NCI-H82 treated with DMSO at 0.1 percent for 48 hours (cell line): ENCODE results near the gene CUX1.
"Not testable (repeated sequence)": the region's sequence is repeated elsewhere in the genome, so short reads cannot be mapped to it uniquely, and the experiment has no call there.

Experiments used
- DNase-seq: peaks from one replicate; lab custom pipeline; 2025; ENCODE audit not compliant: unreplicated experiment; lab: John Stamatoyannopoulos, UW

Gene CUX1

GRCh38 chr7:101817471-101818286 lies at the start of gene CUX1:
Gene CUX1, plus strand, starts transcription at chr7:101817626. Its CDS starts 14 bp downstream, at chr7:101817640.
- no peak for DNase-seq

DNA sequence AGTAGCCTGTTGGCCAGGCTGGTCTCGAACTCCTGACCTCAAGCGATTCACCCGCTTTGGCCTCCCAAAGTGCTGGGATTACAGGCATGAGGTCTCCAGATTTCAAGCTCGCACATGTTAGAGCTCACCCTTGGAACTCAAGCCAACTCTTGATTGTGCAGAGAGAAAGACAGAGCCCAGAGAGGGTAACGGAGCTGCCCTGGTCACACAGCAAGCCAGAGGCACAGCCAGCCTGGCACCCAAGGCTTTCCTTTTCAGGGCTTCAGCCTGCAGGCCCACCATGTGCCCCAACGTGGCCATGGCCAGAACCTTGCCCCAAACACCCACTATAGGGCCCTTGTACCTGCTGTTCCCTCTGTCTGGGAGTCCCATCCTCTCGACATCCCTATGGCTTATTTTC lies 49.1 kb upstream of the CUX1 start:
- DNase-seq = no peak

DNA sequence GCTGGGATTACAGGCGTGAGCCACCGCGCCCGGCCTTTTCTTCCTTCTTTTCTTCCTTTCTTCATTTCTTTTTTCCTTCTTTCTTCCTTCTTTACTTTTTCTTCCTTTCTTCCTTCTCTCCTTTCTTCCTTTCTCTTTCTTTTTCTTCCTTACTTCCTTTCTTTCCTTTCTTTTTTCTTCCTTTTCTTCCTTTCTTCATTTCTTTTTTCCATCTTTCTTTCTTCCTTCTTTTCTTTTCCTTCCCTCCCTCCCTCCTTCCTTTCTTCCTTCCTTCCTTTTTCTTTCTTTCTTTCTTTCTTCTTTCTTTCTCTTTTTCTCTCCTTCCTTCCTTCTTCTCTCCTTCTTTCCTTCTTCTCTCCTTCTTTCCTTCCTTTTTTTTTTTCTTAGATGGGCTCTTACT lies 47.0 kb upstream of the CUX1 start:
- no peak for DNase-seq

GRCh38 chr7:101772508-101773211 lies 44.8 kb upstream of the CUX1 start:
- no peak for DNase-seq

GRCh38 chr7:101775181-101775580 lies 42.2 kb upstream of the CUX1 start:
- DNase-seq = no peak

GRCh38 chr7:101778026-101778580 lies 39.3 kb upstream of the CUX1 start:
- DNase-seq = no peak

DNA sequence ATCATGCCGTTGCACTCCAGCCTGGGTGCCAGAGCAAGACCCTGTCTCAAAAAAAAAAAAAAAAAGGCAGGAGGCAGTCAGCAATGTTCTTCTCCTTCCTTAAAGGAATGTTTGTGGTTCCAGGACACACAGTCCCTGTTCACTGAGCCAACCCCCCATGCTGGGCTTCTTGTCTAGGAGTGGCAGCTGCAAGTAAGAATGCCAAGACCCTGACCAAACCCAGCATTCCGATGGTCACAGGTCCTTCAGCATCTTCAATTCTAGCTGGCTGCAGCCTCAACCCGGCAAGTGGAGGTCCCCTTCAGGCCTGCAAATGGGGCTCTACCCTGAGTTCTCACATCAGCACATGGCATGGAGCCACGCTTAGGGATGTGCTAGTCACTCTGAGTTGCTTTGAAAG lies 38.2 kb upstream of the CUX1 start:
- no peak for DNase-seq

- no peak for DNase-seq
Observed at GRCh38 chr7:101780281-101780680, 37.1 kb upstream of the CUX1 start.

DNA sequence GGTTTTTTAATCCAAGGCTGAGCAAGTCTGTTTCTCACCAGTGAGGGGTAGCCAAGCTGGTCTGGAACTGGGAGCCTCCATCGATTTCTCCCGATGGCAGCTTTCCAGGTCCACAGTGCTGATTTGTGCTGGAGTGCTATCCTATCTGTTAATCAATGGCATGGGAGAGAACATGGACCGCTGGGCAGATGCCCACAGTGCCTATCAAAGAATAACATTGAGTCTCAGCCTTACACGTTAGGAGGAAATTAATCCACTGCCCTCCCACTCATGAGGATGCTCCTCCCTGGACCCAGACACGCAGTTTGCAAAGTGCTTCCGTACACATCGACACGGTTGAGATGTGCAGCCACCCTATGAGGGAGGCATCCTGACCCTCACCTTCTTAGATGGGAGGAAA lies 36.0 kb upstream of the CUX1 start:
- no peak for DNase-seq

- no peak for DNase-seq
Observed at GRCh38 chr7:101782476-101782875, 35.0 kb upstream of the CUX1 start.

- DNase-seq = no peak
Observed at GRCh38 chr7:101782896-101783295, 34.5 kb upstream of the CUX1 start.

DNA sequence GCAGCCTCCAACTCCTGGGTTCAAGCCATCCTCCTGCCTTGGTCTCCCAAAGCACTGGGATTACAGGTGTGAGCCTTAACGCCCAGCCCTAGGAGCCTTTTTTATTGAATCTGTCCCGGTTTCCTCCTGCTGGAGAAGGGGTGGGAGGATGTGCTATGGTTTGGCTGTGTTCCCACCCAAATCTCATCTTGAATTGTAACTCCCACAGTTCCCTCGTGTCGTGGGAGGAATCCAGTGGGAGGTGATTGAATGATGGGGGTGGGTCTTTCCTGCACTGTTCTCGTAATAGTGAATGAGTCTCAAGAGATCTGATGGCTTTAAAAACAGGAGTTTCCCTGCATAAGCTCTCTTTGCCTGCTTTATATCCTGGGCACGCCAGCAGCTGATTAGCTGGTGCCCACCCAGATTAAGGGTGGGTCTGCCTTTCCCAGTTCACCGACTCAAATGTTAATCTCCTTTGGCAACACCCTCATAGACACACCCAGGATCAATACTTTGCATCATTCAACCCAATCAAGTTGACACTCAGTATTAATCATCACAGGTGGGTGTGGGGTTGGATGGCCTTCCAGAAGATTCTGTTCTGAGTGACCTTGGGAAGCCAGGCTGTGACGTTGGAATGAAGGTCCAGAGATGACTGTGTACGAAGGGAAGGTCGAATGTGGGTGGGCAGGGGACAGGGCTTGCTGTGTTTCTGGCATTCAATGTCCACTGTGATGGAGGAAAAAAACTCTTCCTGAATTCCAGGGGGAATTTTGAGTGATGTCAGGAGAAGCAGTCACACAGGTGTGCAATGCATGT lies 33.8 kb upstream of the CUX1 start:
- DNase-seq = no peak

DNA sequence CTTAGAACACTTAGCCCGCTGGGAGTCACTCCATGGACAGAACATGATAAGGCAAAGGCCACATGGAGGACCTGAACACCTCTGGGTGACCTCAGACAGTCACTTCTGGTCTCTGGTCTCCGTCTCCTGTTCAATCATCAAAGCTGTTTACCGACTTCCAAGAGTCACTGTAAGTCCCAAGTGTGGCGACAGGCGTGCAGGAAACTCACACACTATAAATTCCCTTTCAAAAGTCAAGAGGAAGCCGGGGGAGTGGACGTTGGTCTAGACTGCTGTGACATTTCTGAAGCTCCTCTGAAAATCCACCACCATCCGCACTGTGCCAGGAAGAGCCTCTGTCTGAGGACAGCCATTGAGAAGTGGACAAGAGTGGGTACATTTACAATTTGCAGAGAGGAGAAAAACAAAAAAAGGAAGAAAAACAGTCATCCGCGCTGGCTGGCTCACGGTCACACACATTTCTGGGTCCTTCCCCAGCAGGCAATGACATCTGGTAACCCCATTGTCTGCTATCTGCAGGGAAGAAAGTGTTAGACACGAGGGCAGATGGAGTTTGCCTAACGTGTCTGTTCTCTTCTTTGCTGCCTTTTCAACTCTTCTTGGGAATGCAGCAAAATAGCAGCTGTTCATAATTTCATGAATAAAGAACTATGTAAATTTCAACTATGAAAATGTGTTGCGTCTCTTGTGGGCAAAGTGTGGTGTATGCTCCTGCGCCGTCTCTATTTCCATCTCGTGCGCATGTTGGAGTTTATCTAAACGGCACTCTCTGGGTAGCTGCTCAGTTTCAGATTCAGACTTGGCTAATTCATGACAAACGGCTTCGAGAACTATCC lies 32.9 kb upstream of the CUX1 start:
- DNase-seq = no peak

- DNase-seq = no peak
Observed at GRCh38 chr7:101787864-101788263, 29.6 kb upstream of the CUX1 start.

GRCh38 chr7:101788517-101788916 lies 28.9 kb upstream of the CUX1 start:
- no peak for DNase-seq

GRCh38 chr7:101790566-101791293 lies 26.7 kb upstream of the CUX1 start:
- no peak for DNase-seq

GRCh38 chr7:101792051-101792681 lies 25.3 kb upstream of the CUX1 start:
- DNase-seq = no peak

GRCh38 chr7:101792682-101793071 lies 24.7 kb upstream of the CUX1 start:
- not testable (repeated sequence) for DNase-seq

DNA sequence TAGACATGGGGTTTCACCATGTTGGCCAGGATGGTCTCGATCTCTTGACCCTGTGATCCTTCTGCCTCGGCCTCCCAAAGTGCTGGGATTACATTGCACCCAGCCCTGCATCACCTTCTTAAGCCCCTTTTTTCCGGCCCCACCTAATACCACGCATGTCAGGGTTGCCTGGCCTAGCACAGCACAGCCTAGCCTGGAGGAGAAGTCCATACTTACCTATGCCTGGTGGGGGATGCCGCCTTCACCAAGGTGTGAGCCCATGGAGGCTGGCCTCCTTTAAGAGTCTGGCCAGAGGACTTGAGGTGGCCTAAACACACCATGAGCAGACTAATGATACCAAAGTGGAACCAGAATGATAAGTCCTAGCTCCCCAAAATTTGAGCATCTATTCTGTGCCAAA lies 22.0 kb upstream of the CUX1 start:
- DNase-seq = no peak
